ENCODE results near the gene PPP1R3F.

- TF ChIP-seq, protein P1, sequence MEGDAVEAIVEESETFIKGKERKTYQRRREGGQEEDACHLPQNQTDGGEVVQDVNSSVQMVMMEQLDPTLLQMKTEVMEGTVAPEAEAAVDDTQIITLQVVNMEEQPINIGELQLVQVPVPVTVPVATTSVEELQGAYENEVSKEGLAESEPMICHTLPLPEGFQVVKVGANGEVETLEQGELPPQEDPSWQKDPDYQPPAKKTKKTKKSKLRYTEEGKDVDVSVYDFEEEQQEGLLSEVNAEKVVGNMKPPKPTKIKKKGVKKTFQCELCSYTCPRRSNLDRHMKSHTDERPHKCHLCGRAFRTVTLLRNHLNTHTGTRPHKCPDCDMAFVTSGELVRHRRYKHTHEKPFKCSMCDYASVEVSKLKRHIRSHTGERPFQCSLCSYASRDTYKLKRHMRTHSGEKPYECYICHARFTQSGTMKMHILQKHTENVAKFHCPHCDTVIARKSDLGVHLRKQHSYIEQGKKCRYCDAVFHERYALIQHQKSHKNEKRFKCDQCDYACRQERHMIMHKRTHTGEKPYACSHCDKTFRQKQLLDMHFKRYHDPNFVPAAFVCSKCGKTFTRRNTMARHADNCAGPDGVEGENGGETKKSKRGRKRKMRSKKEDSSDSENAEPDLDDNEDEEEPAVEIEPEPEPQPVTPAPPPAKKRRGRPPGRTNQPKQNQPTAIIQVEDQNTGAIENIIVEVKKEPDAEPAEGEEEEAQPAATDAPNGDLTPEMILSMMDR (IDR thresholded peaks at IDR 0.05; ENCODE audit: low read depth, low read length), result no peak
- TF ChIP-seq EZH2phosphoT487 (IDR thresholded peaks at IDR 0.05; ENCODE audit: low read depth), result no peak
Measured at GRCh38 chrX:49257074-49257790, 12.4 kb upstream of the PPP1R3F start.
